Natural killer cell (primary cell): ENCODE results near the gene NAA25. TPM values are rescaled to one million over a fixed set of nuclear protein-coding genes. Genes with fewer than 3 reads are reported as not detected.

Source experiments
- ATAC-seq, 3 donors: fragments of 150-1000 bp in 2 of 3; fragments of 200-7000 bp in 1 of 3; cut with Tn5 transposase; 1 replicate in 1 of 3; 2 replicates in 2 of 3; pipeline ENCODE4 v1.10.0; 2021; ENCODE audit warnings: mild to moderate bottlenecking in 2 of 3, moderate library complexity in 2 of 3
- DNase-seq, 2 donors: peaks; one replicate each; pipeline versions ENCODE4 v3.0.0 to v3.0.0-alpha.2; 2013 to 2021; ENCODE audit warnings: mixed read lengths in 1 of 2
- H3K27ac ChIP-seq: one replicate; pipeline ENCODE4 v1.5.1; 2013; ENCODE audit warnings: mild to moderate bottlenecking, low read length
- H3K27me3 ChIP-seq: one replicate; pipeline ENCODE4 v1.6.1; 2013; ENCODE audit warnings: low read length; ENCODE audit not compliant: control insufficient read depth, insufficient read depth
- H3K36me3 ChIP-seq: one replicate; pipeline ENCODE4 v1.6.1; 2013; ENCODE audit warnings: low read length; ENCODE audit not compliant: control insufficient read depth, insufficient read depth
- H3K4me1 ChIP-seq: one replicate; pipeline ENCODE4 v1.6.1; 2013; ENCODE audit warnings: low read length; ENCODE audit not compliant: control insufficient read depth, insufficient read depth
- H3K4me3 ChIP-seq: one replicate; pipeline ENCODE4 v1.5.1; 2013; ENCODE audit warnings: low read length
- H3K9me3 ChIP-seq: one replicate; pipeline ENCODE4 v1.6.1; 2013; ENCODE audit warnings: low read length; ENCODE audit not compliant: control insufficient read depth, insufficient read depth
- H3K27ac Mint-ChIP-seq, 2 donors: one replicate each; pipeline ENCODE4 v1.8.0; 2022; ENCODE audit warnings: mild to moderate bottlenecking in 2 of 2, mixed read lengths in 2 of 2, moderate library complexity in 1 of 2
- H3K27me3 Mint-ChIP-seq, 2 donors: one replicate each; pipeline ENCODE4 v1.8.0; 2022; ENCODE audit warnings: low read depth in 2 of 2, mixed read lengths in 2 of 2
- H3K36me3 Mint-ChIP-seq: one replicate; pipeline ENCODE4 v1.8.0; 2022; ENCODE audit warnings: mixed read lengths
- H3K4me1 Mint-ChIP-seq, 2 donors: one replicate each; pipeline ENCODE4 v1.8.0; 2022; ENCODE audit warnings: mixed read lengths in 2 of 2
- H3K4me3 Mint-ChIP-seq: one replicate; pipeline ENCODE4 v1.8.0; 2022; ENCODE audit warnings: mild to moderate bottlenecking, moderate library complexity, mixed read lengths
- H3K9me3 Mint-ChIP-seq, 2 donors: one replicate each; pipeline ENCODE4 v1.8.0; 2022; ENCODE audit warnings: mixed read lengths in 2 of 2
- CTCF ChIP-seq: fragments of 200-600 bp; IDR thresholded peaks from one replicate; pipeline ENCODE4 v1.8.0; 2022; ENCODE audit warnings: antibody characterized with exemption
- WGBS: methylation state at CpG from one replicate; pipeline ENCODE4 v1.1.7; 2013; ENCODE audit warnings: missing lambda C conversion rate; ENCODE audit not compliant: insufficient coverage; 5-methylcytosine and 5-hydroxymethylcytosine counted together
- intact Hi-C: fragments of 100-400 bp; cut with micrococcal nuclease; formaldehyde crosslinking; loops from one replicate; pipeline ENCODE4 v1.14.2; 2022
- total RNA-seq, 4 donors: library from RNA; stranded (reverse); fragments of 120-200 nt in 1 of 4; gene quantifications; one replicate each; pipeline versions ENCODE4 v1.2.3 to v1.2.4, GENCODE V29; 2013 to 2022

Gene NAA25
- total RNA-seq, 3 donors from 2014 or later (not counting 1 experiment from before 2014, with no cell fraction given) = 25.8 to 34.4 (median 30.7) TPM

GRCh38 chr12:112126000-112126438 lies 17.4 kb upstream of the NAA25 start:
- ATAC-seq = no peak
- peak overlapping the region; percentile 95 for H3K4me3 ChIP-seq
- H3K9me3 ChIP-seq = no peaks in the 10 kb centered on the region
- TF ChIP-seq CTCF = no peak
- 3% methylated on average over 25 of the region's 25 CpGs for WGBS
- DNase-seq = peak in 1 of 2 donors; percentile 19
- H3K36me3 ChIP-seq = no peaks in the 10 kb centered on the region
- Mint-ChIP-seq H3K27me3 (peaks cover 0 to under 1% of the 10 kb centered on the region in 2 donors), H3K4me3 (peak overlapping the region; percentile 90), H3K27ac (peak overlapping the region; percentile 89 to 96), H3K36me3 (no peaks in the 10 kb centered on the region), H3K4me1 (peaks cover 21 to 34% of the 10 kb centered on the region in 2 donors), H3K9me3 (no peaks in the 10 kb centered on the region)
- intact Hi-C loops = loop anchor here (1.0 to 10.0 kb wide), 3 partner anchors 18 to 181 kb away; partner anchors contain the start of genes ERP29, NAA25 and TMEM116
- H3K4me1 ChIP-seq = peaks cover 37% of the 10 kb centered on the region
- no peaks in the 10 kb centered on the region for H3K27me3 ChIP-seq
- peak overlapping the region; percentile 92 for H3K27ac ChIP-seq

- peak within 1 kb of the TSS; percentile 89 to 96 for H3K27ac Mint-ChIP-seq
- peaks cover 4 to 7% of the 10 kb centered on the region in 2 donors for H3K27me3 Mint-ChIP-seq
- H3K4me1 ChIP-seq = peaks cover 37% of the 10 kb centered on the region
- H3K4me1 Mint-ChIP-seq = peaks cover 18 to 28% of the 10 kb centered on the region in 2 donors
- H3K36me3 ChIP-seq = no peaks in the 10 kb centered on the region
- intact Hi-C loops = loop anchor here (1.0 to 10.0 kb wide), 3 partner anchors 17 to 181 kb away; partner anchors contain the start of genes ERP29, NAA25 and TMEM116
- H3K9me3 Mint-ChIP-seq = no peaks in the 10 kb centered on the region
- DNase-seq = peak; percentile 98 to 99
- peak within 1 kb of the TSS; percentile 95 for H3K4me3 ChIP-seq
- no peak for TF ChIP-seq CTCF
- peak within 1 kb of the TSS; percentile 92 for H3K27ac ChIP-seq
- H3K27me3 ChIP-seq = no peaks in the 10 kb centered on the region
- no peaks in the 10 kb centered on the region for H3K9me3 ChIP-seq
- ATAC-seq = peak; percentile 97 to 100 (median 98)
- peak within 1 kb of the TSS; percentile 90 for H3K4me3 Mint-ChIP-seq
- H3K36me3 Mint-ChIP-seq = no peaks in the 10 kb centered on the region
- under 1% methylated on average over 63 of the region's 63 CpGs for WGBS
Measured at GRCh38 chr12:112125250-112125999, 16.8 kb upstream of the NAA25 start, which contains the start of gene TRAFD1. Gene TRAFD1, plus strand, starts transcription at chr12:112125560. Its CDS starts 4,963 bp downstream, at chr12:112130523.

DNA sequence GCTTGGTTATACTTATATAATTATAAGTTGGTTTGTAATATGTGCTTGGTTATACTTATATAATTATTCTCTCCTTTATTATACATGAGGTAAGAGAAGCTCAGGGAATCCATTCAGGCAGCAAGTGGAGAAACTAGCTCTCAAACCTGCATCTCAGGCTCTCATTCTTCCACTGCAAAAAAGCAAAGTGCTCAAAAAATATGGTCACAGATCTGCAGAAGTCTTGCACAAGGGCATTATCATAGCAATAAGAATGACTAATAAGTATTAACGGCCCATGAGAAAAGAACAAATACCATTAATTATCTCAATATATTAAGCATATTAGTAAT lies 16.3 kb upstream of the NAA25 start:
- Histone ChIP-seq H3K9me3 (no peaks in the 10 kb centered on the region), H3K36me3 (no peaks in the 10 kb centered on the region), H3K4me1 (peaks cover 34% of the 10 kb centered on the region), H3K27ac (no peak overlapping the region), H3K4me3 (no peak overlapping the region), H3K27me3 (no peaks in the 10 kb centered on the region)
- intact Hi-C loops = loop anchor here (1.0 to 10.0 kb wide), 3 partner anchors 17 to 180 kb away; partner anchors contain the start of genes ERP29, NAA25 and TMEM116
- no peak for TF ChIP-seq CTCF
- WGBS = no CpG with 5 or more reads among the region's 1 CpG
- ATAC-seq (no peak), DNase-seq (no peak)
- H3K27ac Mint-ChIP-seq = peak overlapping the region; percentile 89 to 96
- peak overlapping the region; percentile 90 for H3K4me3 Mint-ChIP-seq
- peaks cover 4 to 8% of the 10 kb centered on the region in 2 donors for H3K27me3 Mint-ChIP-seq
- no peaks in the 10 kb centered on the region for H3K36me3 Mint-ChIP-seq
- peaks cover 18 to 23% of the 10 kb centered on the region in 2 donors for H3K4me1 Mint-ChIP-seq
- H3K9me3 Mint-ChIP-seq = no peaks in the 10 kb centered on the region
